H9 (cell line): ENCODE measurements around the gene TSHZ1. TPM values are rescaled to one million over a fixed set of nuclear protein-coding genes. Genes with fewer than 3 reads are reported as not detected.

Experiments
- DNase-seq: peaks from one replicate; pipeline ENCODE4 v3.0.0-alpha.2; 2017
- H2AFZ ChIP-seq: one replicate; pipeline ENCODE4 v1.6.1; 2013; ENCODE audit warnings: mild to moderate bottlenecking, low read length, control low read depth, moderate library complexity
- H2AK5ac ChIP-seq: 2 replicates; pipeline ENCODE4 v1.6.1; 2013; ENCODE audit warnings: low read length, control low read depth, mixed read lengths; ENCODE audit not compliant: insufficient read length
- H2BK120ac ChIP-seq: one replicate; pipeline ENCODE4 v1.6.1; 2013; ENCODE audit warnings: low read depth, mild to moderate bottlenecking, low read length, control low read depth, inconsistent platforms; ENCODE audit not compliant: poor library complexity, severe bottlenecking
- H2BK12ac ChIP-seq: 2 replicates; pipeline ENCODE4 v1.6.1; 2013; ENCODE audit warnings: low read length, control low read depth, mixed read lengths, low read depth; ENCODE audit not compliant: insufficient read length
- H2BK15ac ChIP-seq: 2 replicates; pipeline ENCODE4 v1.6.1; 2013; ENCODE audit warnings: low read depth, low read length, control low read depth
- H2BK20ac ChIP-seq: one replicate; pipeline ENCODE4 v1.6.1; 2013; ENCODE audit warnings: low read depth, mild to moderate bottlenecking, low read length, control low read depth, inconsistent platforms; ENCODE audit not compliant: poor library complexity, severe bottlenecking
- H2BK5ac ChIP-seq: 2 replicates; pipeline ENCODE4 v1.6.1; 2013; ENCODE audit warnings: low read length, control low read depth, mixed read lengths; ENCODE audit not compliant: insufficient read length
- H3K14ac ChIP-seq: 2 replicates; pipeline ENCODE4 v1.6.1; 2013; ENCODE audit warnings: low read length, control low read depth; ENCODE audit not compliant: insufficient read depth
- H3K18ac ChIP-seq: 2 replicates; pipeline ENCODE4 v1.6.1; 2013; ENCODE audit warnings: low read depth, mild to moderate bottlenecking, mixed read lengths, low read length, control low read depth; ENCODE audit not compliant: insufficient read length
- H3K23ac ChIP-seq: 2 replicates; pipeline ENCODE4 v1.6.1; 2013; ENCODE audit warnings: low read length, control low read depth, mixed read lengths, low read depth; ENCODE audit not compliant: insufficient read length
- H3K23me2 ChIP-seq: 2 replicates; pipeline ENCODE4 v1.6.1; 2013; ENCODE audit warnings: low read depth, mild to moderate bottlenecking, mixed read lengths, low read length, control low read depth; ENCODE audit not compliant: insufficient read length, poor library complexity, severe bottlenecking
- H3K27ac ChIP-seq: 2 replicates; pipeline ENCODE4 v1.5.1; 2013; ENCODE audit warnings: low read length, control low read depth, mixed read lengths, low read depth; ENCODE audit not compliant: insufficient read length
- H3K27me3 ChIP-seq: 2 replicates; pipeline ENCODE4 v1.6.1; 2013; ENCODE audit warnings: low read length, control low read depth, inconsistent platforms; ENCODE audit not compliant: insufficient read depth
- H3K4ac ChIP-seq: 2 replicates; pipeline ENCODE4 v1.6.1; 2013; ENCODE audit warnings: low read depth, mild to moderate bottlenecking, control low read depth, inconsistent platforms, low read length, moderate library complexity
- H3K4me1 ChIP-seq: 2 replicates; pipeline ENCODE4 v1.6.1; 2013; ENCODE audit warnings: low read length, control low read depth, inconsistent platforms; ENCODE audit not compliant: insufficient read depth
- H3K4me2 ChIP-seq: 2 replicates; pipeline ENCODE4 v1.6.1; 2013; ENCODE audit warnings: low read length, control low read depth, mixed read lengths; ENCODE audit not compliant: insufficient read length, insufficient read depth
- H3K56ac ChIP-seq: 2 replicates; pipeline ENCODE4 v1.6.1; 2013; ENCODE audit warnings: low read depth, mild to moderate bottlenecking, mixed read lengths, low read length, control low read depth; ENCODE audit not compliant: insufficient read length
- H3K79me1 ChIP-seq: 2 replicates; pipeline ENCODE4 v1.6.1; 2013; ENCODE audit warnings: low read depth, mild to moderate bottlenecking, moderate library complexity, low read length, control low read depth, inconsistent platforms; ENCODE audit not compliant: insufficient read depth, poor library complexity, severe bottlenecking
- H3K79me2 ChIP-seq: 2 replicates; pipeline ENCODE4 v1.6.1; 2013; ENCODE audit warnings: low read length, control low read depth, inconsistent platforms; ENCODE audit not compliant: insufficient read depth
- H3K9ac ChIP-seq: 2 replicates; pipeline ENCODE4 v1.6.1; 2013; ENCODE audit warnings: low read length, control low read depth, mixed read lengths; ENCODE audit not compliant: insufficient read length; ENCODE audit errors: extremely low read depth
- H3K9me3 ChIP-seq: one replicate; pipeline ENCODE4 v1.6.1; 2013; ENCODE audit warnings: low read depth, low read length, inconsistent platforms; ENCODE audit not compliant: control insufficient read depth
- H3T11ph ChIP-seq: one replicate; pipeline ENCODE4 v1.6.1; 2013; ENCODE audit warnings: mild to moderate bottlenecking, low read length, control low read depth, inconsistent platforms
- H4K20me1 ChIP-seq: one replicate; pipeline ENCODE4 v1.6.1; 2013; ENCODE audit not compliant: control insufficient read depth, insufficient read length, insufficient read depth
- H4K5ac ChIP-seq: 2 replicates; pipeline ENCODE4 v1.6.1; 2013; ENCODE audit warnings: low read depth, mild to moderate bottlenecking, mixed read lengths, low read length, control low read depth; ENCODE audit not compliant: insufficient read length
- H4K8ac ChIP-seq: replicated peaks from 2 replicates; pipeline ENCODE4 v1.6.1; 2013; ENCODE audit warnings: low read length, control low read depth, mixed read lengths, low read depth; ENCODE audit not compliant: insufficient read length
- H4K91ac ChIP-seq: 2 replicates; pipeline ENCODE4 v1.6.1; 2013; ENCODE audit warnings: low read depth, mild to moderate bottlenecking, moderate library complexity, mixed read lengths, low read length, control low read depth; ENCODE audit not compliant: insufficient read length
- H3K27ac Mint-ChIP-seq, 3 experiments: 2 replicates in 2 of 3; 3 replicates in 1 of 3; pipeline ENCODE4 v1.8.0; 2020 to 2021; ENCODE audit warnings: mixed read lengths in 3 of 3, mild to moderate bottlenecking in 1 of 3, moderate library complexity in 1 of 3
- H3K27me3 Mint-ChIP-seq: 2 replicates; pipeline ENCODE4 v1.8.0; 2021; ENCODE audit warnings: low read depth, mild to moderate bottlenecking, moderate library complexity, mixed read lengths
- H3K36me3 Mint-ChIP-seq, 3 experiments: 2 replicates in 2 of 3; 3 replicates in 1 of 3; pipeline ENCODE4 v1.8.0; 2020 to 2021; ENCODE audit warnings: low read depth in 3 of 3, mixed read lengths in 3 of 3; ENCODE audit not compliant: insufficient read depth in 1 of 3
- H3K4me1 Mint-ChIP-seq, 2 experiments: 2 replicates each; pipeline ENCODE4 v1.8.0; 2020; ENCODE audit warnings: mixed read lengths in 2 of 2
- H3K4me3 Mint-ChIP-seq, 2 experiments: 2 replicates in 1 of 2; 3 replicates in 1 of 2; pipeline ENCODE4 v1.8.0; 2020 to 2021; ENCODE audit warnings: mild to moderate bottlenecking in 2 of 2, mixed read lengths in 2 of 2, moderate library complexity in 1 of 2
- H3K9me3 Mint-ChIP-seq, 2 experiments: 2 replicates in 1 of 2; 3 replicates in 1 of 2; pipeline ENCODE4 v1.8.0; 2020; ENCODE audit warnings: mild to moderate bottlenecking in 2 of 2, mixed read lengths in 2 of 2, moderate library complexity in 1 of 2
- CTCF ChIP-seq: fragments of 200-600 bp; sonication (generic); conservative IDR thresholded peaks from 3 replicates; pipeline ENCODE4 v1.8.0; 2021; ENCODE audit warnings: antibody characterized with exemption, mild to moderate bottlenecking
- WGBS: extraction: QIAGEN DNeasy Blood & Tissue Kit; methylation state at CpG from one replicate; pipeline ENCODE4 v1.1.7; 2013; ENCODE audit warnings: missing lambda C conversion rate, low lambda C conversion rate, mixed read lengths; ENCODE audit not compliant: insufficient read length; ENCODE audit errors: extremely low coverage; 5-methylcytosine and 5-hydroxymethylcytosine counted together
- total RNA-seq: library from RNA; stranded (reverse); gene quantifications from 2 replicates; pipeline ENCODE4 v1.2.1, GENCODE V29; 2021

The TSHZ1 gene
- total RNA-seq, 1 experiment from 2014 or later = 0.15 TPM

DNA sequence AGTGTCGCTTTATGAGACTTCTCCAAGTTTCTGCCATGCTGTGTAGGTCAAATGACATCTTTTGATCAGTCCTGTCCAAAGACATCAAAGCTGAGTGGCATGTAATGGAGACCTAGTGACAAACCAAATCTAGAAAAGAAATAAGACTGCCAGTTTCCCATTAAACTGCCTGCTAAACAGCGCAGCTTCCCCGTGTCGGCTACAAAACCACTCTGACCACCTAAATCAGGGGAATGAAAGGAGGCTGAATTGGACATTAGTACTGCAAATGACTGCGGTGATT lies 57.7 kb downstream of the TSHZ1 start:
- no peaks in the 10 kb centered on the region for H3K23me2 ChIP-seq
- H3K27me3 ChIP-seq = no peaks in the 10 kb centered on the region
- H3K4me2 ChIP-seq = no peak overlapping the region
- no peak overlapping the region for H2BK20ac ChIP-seq
- no peak overlapping the region for H3T11ph ChIP-seq
- DNase-seq = no peak
- no peak overlapping the region for H3K9ac ChIP-seq
- no peaks in the 10 kb centered on the region for H3K9me3 ChIP-seq
- no peak overlapping the region for H4K91ac ChIP-seq
- Mint-ChIP-seq H3K36me3 (no peaks in the 10 kb centered on the region), H3K9me3 (no peaks in the 10 kb centered on the region), H3K27ac (no peak overlapping the region), H3K27me3 (no peaks in the 10 kb centered on the region), H3K4me1 (peaks cover 6 to 7% of the 10 kb centered on the region in 2 experiments; a peak in 3 of 4 replicates), H3K4me3 (no peak overlapping the region)
- no peaks in the 10 kb centered on the region for H3K79me2 ChIP-seq
- H2AFZ ChIP-seq = no peak overlapping the region
- H2BK12ac ChIP-seq = no peak overlapping the region
- no peak overlapping the region for H4K5ac ChIP-seq
- H2AK5ac ChIP-seq = no peak overlapping the region
- H3K4ac ChIP-seq = no peak overlapping the region
- H3K18ac ChIP-seq = no peak overlapping the region
- no peaks in the 10 kb centered on the region for H3K79me1 ChIP-seq
- no peak for TF ChIP-seq CTCF
- H3K14ac ChIP-seq = no peak overlapping the region
- H3K23ac ChIP-seq = no peak overlapping the region
- no peak overlapping the region for H2BK5ac ChIP-seq
- no peak overlapping the region for H2BK120ac ChIP-seq
- no peak overlapping the region for H4K8ac ChIP-seq
- H4K20me1 ChIP-seq = no peaks in the 10 kb centered on the region
- no CpG with 5 or more reads among the region's 5 CpGs for WGBS
- no peak overlapping the region for H3K56ac ChIP-seq
- H3K4me1 ChIP-seq = no peaks in the 10 kb centered on the region
- H2BK15ac ChIP-seq = no peak overlapping the region
- H3K27ac ChIP-seq = no peak overlapping the region
